Body of pancreas (tissue), 4 donors: ENCODE measurements around the gene TNS3. TPM values are rescaled to one million over a fixed set of nuclear protein-coding genes. Genes with fewer than 3 reads are reported as not detected.

Experiments
- ATAC-seq: fragments of 150-250 bp; one replicate; pipeline ENCODE4 v1.9.1; 2016
- DNase-seq, 4 donors: peaks; one replicate each; pipeline ENCODE4 v3.0.0-alpha.2; 2019
- H3K27ac ChIP-seq, 4 donors: fragments of 200-600 bp; sonication (generic); 1 replicate in 3 of 4; 2 replicates in 1 of 4; pipeline versions ENCODE4 v1.5.1 to v1.6.1; 2016 to 2019; ENCODE audit warnings: mild to moderate bottlenecking in 1 of 4, mixed read lengths in 1 of 4, moderate library complexity in 1 of 4
- H3K27me3 ChIP-seq, 2 donors: fragments of 200-600 bp; sonication (generic); one replicate each; pipeline ENCODE4 v1.6.0; 2016; ENCODE audit warnings: mild to moderate bottlenecking in 1 of 2
- H3K36me3 ChIP-seq, 2 donors: fragments of 200-600 bp; sonication (generic); replicated peaks in 1 of 2; 2 replicates each; pipeline ENCODE4 v1.5.1; 2016; ENCODE audit warnings: low read depth in 2 of 2; ENCODE audit not compliant: insufficient read depth in 1 of 2
- H3K4me1 ChIP-seq: fragments of 200-600 bp; sonication (generic); one replicate; pipeline ENCODE4 v1.6.0; 2016
- H3K4me3 ChIP-seq, 2 donors: fragments of 200-600 bp; sonication (generic); 1 replicate in 1 of 2; 2 replicates in 1 of 2; pipeline ENCODE4 v1.5.1; 2016 to 2019
- H3K9me3 ChIP-seq, 3 donors: fragments of 200-600 bp; sonication (generic); 1 replicate in 2 of 3; 2 replicates in 1 of 3; pipeline ENCODE4 v1.5.1; 2016
- CTCF ChIP-seq, 7 experiments: fragments of 450-650 bp in 4 of 7; fragments of 200-600 bp in 3 of 7; sonication (generic) in 3 of 7; IDR thresholded peaks; one replicate each; pipeline ENCODE4 v1.5.1; 2016 to 2019; ENCODE audit warnings: antibody characterized with exemption in 7 of 7
- POLR2A ChIP-seq, 3 donors: fragments of 450-650 bp; IDR thresholded peaks; one replicate each; pipeline ENCODE4 v1.6.1; 2016; ENCODE audit warnings: antibody characterized with exemption in 3 of 3, mild to moderate bottlenecking in 2 of 3
- WGBS, 2 donors: methylation state at CpG; one replicate each; pipeline ENCODE4 v1.1.5; 2017; 5-methylcytosine and 5-hydroxymethylcytosine counted together
- intact Hi-C: fragments of 100-400 bp; cut with DNase I; formaldehyde crosslinking; loops from one replicate; pipeline ENCODE4 v1.15.1; 2023
- total RNA-seq, 2 donors: library from RNA; depleted of rRNA; stranded (reverse); fragments of >200 nt; gene quantifications; one replicate each; pipeline ENCODE4 v1.1.0, GENCODE V29; 2016

TNS3 gene
- 100 to 1,000 TPM; 100 to 265 TPM for total RNA-seq

- Histone ChIP-seq H3K27me3 (no peaks in the 10 kb centered on the region), H3K4me3 (peak within 1 kb of the TSS; percentile 68 to 76), H3K36me3 (no peaks in the 10 kb centered on the region), H3K9me3 (no peaks in the 10 kb centered on the region), H3K27ac (peak within 1 kb of the TSS; percentile 79 to 95 (median 92)), H3K4me1 (peaks cover 53% of the 10 kb centered on the region)
- intact Hi-C loops, result no loop called here
- 10 to 23% methylated on average over 40 to 84 of the region's 85 CpGs for WGBS, 2 donors
- TF ChIP-seq CTCF (IDR thresholded peaks at IDR 0.05) (peak in 3 of 7 experiments; percentile 19 to 65 (median 57)), POLR2A (IDR thresholded peaks at IDR 0.05) (peak in 2 of 3 donors; percentile 52 to 61)
- DNase-seq (peak; percentile 56 to 73 (median 62)), ATAC-seq (peak; percentile 74)
Measured at GRCh38 chr7:47581804-47582763, at the start of gene TNS3. Gene TNS3 (minus strand): TSS chr7:47582111. CDS start chr7:47439636, 142,475 bp downstream.

GRCh38 chr7:47631711-47632110, 49.8 kb upstream of the TNS3 start:
- Histone ChIP-seq H3K9me3 (no peaks in the 10 kb centered on the region), H3K4me3 (no peak overlapping the region), H3K27ac (no peak overlapping the region), H3K4me1 (peaks cover 18% of the 10 kb centered on the region), H3K27me3 (no peaks in the 10 kb centered on the region), H3K36me3 (no peaks in the 10 kb centered on the region)
- no peak for DNase-seq
- no peak for ATAC-seq
- TF ChIP-seq POLR2A (IDR thresholded peaks at IDR 0.05) (no peak), CTCF (IDR thresholded peaks at IDR 0.05) (no peak)
- intact Hi-C loops, result no loop called here
- 90 to 92% methylated on average over 12 of the region's 13 CpGs for WGBS, 2 donors

- Histone ChIP-seq H3K36me3 (no peaks in the 10 kb centered on the region), H3K4me3 (no peak overlapping the region), H3K4me1 (peaks cover 9% of the 10 kb centered on the region), H3K9me3 (no peaks in the 10 kb centered on the region), H3K27me3 (no peaks in the 10 kb centered on the region), H3K27ac (no peak overlapping the region)
- DNase-seq (no peak), ATAC-seq (no peak)
- WGBS, 2 donors, result 80 to 88% methylated on average over 7 of the region's 7 CpGs
- TF ChIP-seq POLR2A (IDR thresholded peaks at IDR 0.05) (no peak), CTCF (IDR thresholded peaks at IDR 0.05) (no peak)
- intact Hi-C loops, result no loop called here
Measured at GRCh38 chr7:47627580-47628283, 45.8 kb upstream of the TNS3 start.

GRCh38 chr7:47625861-47626715, 44.2 kb upstream of the TNS3 start:
- intact Hi-C loops, result no loop called here
- Histone ChIP-seq H3K4me3 (no peak overlapping the region), H3K36me3 (no peaks in the 10 kb centered on the region), H3K27me3 (no peaks in the 10 kb centered on the region), H3K4me1 (peaks cover 21% of the 10 kb centered on the region), H3K27ac (no peak overlapping the region), H3K9me3 (no peaks in the 10 kb centered on the region)
- ATAC-seq (no peak), DNase-seq (no peak)
- TF ChIP-seq POLR2A (IDR thresholded peaks at IDR 0.05) (no peak), CTCF (IDR thresholded peaks at IDR 0.05) (no peak)
- WGBS, 2 donors, result 93 to 95% methylated on average over 9 to 10 of the region's 10 CpGs
